OCI-LY1 (cell line): Measurements from ENCODE around the gene PDK2.

ENCODE experiments used
- H2AFZ ChIP-seq: fragments of 200-600 bp; sonication (generic), shearing (Covaris generic); 2 replicates; pipeline ENCODE4 v1.6.0; 2014; ENCODE audit warnings: antibody characterized with exemption, mild to moderate bottlenecking, low read length
- H3F3A ChIP-seq: fragments of 200-600 bp; sonication (generic), shearing (Covaris generic); 2 replicates; pipeline ENCODE4 v1.6.0; 2014; ENCODE audit warnings: mild to moderate bottlenecking, antibody characterized with exemption, low read length, moderate library complexity; ENCODE audit not compliant: insufficient read depth
- H3K27ac ChIP-seq: fragments of 200-600 bp; sonication (generic); 2 replicates; pipeline ENCODE4 v1.5.1; 2014; ENCODE audit warnings: low read length, mixed run types, mild to moderate bottlenecking, low read depth; ENCODE audit not compliant: poor library complexity, severe bottlenecking
- H3K27me3 ChIP-seq: fragments of 200-600 bp; sonication (generic); 2 replicates; pipeline ENCODE4 v1.6.0; 2014; ENCODE audit warnings: antibody characterized with exemption, mild to moderate bottlenecking, low read length, moderate library complexity; ENCODE audit not compliant: insufficient read depth
- H3K36me3 ChIP-seq: fragments of 200-600 bp; sonication (generic); 2 replicates; pipeline ENCODE4 v1.6.1; 2014; ENCODE audit warnings: mild to moderate bottlenecking, antibody characterized with exemption, low read length, moderate library complexity, mixed read lengths; ENCODE audit not compliant: insufficient read depth
- H3K4me1 ChIP-seq: fragments of 200-600 bp; sonication (generic); 2 replicates; pipeline ENCODE4 v1.5.1; 2014; ENCODE audit warnings: mild to moderate bottlenecking, low read length, moderate library complexity; ENCODE audit not compliant: insufficient read depth, severe bottlenecking
- H3K4me2 ChIP-seq: fragments of 200-600 bp; sonication (generic), shearing (Covaris generic); 2 replicates; pipeline ENCODE4 v1.6.1; 2014; ENCODE audit warnings: low read length
- H3K4me3 ChIP-seq: fragments of 200-600 bp; sonication (generic); 2 replicates; pipeline ENCODE4 v1.5.1; 2014; ENCODE audit warnings: low read length, low read depth, mild to moderate bottlenecking, mixed read lengths; ENCODE audit not compliant: poor library complexity, severe bottlenecking
- H3K79me2 ChIP-seq: fragments of 200-600 bp; shearing (Covaris generic); 2 replicates; pipeline ENCODE4 v1.6.1; 2016; ENCODE audit warnings: mixed run types, low read length, mixed read lengths; ENCODE audit not compliant: insufficient read depth
- H3K9ac ChIP-seq: fragments of 200-600 bp; sonication (generic), shearing (Covaris generic); 2 replicates; pipeline ENCODE4 v1.6.1; 2014; ENCODE audit warnings: mild to moderate bottlenecking, low read length, mixed read lengths
- H3K9me2 ChIP-seq: fragments of 200-600 bp; sonication (generic), shearing (Covaris generic); 2 replicates; pipeline ENCODE4 v1.6.1; 2014; ENCODE audit warnings: low read depth, mild to moderate bottlenecking, low read length, mixed read lengths
- H3K9me3 ChIP-seq: fragments of 200-600 bp; shearing (Covaris generic); 2 replicates; pipeline ENCODE4 v1.6.1; 2014; ENCODE audit warnings: low read length, mixed read lengths
- H4K20me1 ChIP-seq: fragments of 200-600 bp; sonication (generic), shearing (Covaris generic); 2 replicates; pipeline ENCODE4 v1.6.0; 2016; ENCODE audit warnings: mild to moderate bottlenecking, low read length; ENCODE audit not compliant: insufficient read depth
- CTCF ChIP-seq: fragments of 200-600 bp; sonication (generic), shearing (Covaris generic); IDR thresholded peaks from 2 replicates; pipeline ENCODE4 v1.5.1; 2017; ENCODE audit warnings: mild to moderate bottlenecking, antibody characterized with exemption, low read length, moderate library complexity, mixed read lengths
- EZH2 ChIP-seq: fragments of 200-600 bp; sonication (generic), shearing (Covaris generic); IDR thresholded peaks from 2 replicates; pipeline ENCODE4 v1.8.0; 2017; ENCODE audit warnings: borderline replicate concordance, mixed run types, mild to moderate bottlenecking, antibody characterized with exemption, low read length, moderate library complexity, mixed read lengths

PDK2 gene

GRCh38 chr17:50098583-50098982, 3.4 kb downstream of the PDK2 start:
- no peak for TF ChIP-seq EZH2
- TF ChIP-seq CTCF, result no peak
- Histone ChIP-seq H3K9me3 (no peaks in the 10 kb centered on the region), H3K9ac (no peak overlapping the region), H4K20me1 (no peaks in the 10 kb centered on the region), H3K36me3 (no peaks in the 10 kb centered on the region), H3K4me1 (peaks cover 15% of the 10 kb centered on the region), H3K4me2 (no peak overlapping the region), H3K27ac (no peak overlapping the region), H3K79me2 (no peaks in the 10 kb centered on the region), H3K27me3 (no peaks in the 10 kb centered on the region), H3K4me3 (no peak overlapping the region), H3F3A (no peaks in the 10 kb centered on the region), H2AFZ (no peak overlapping the region), H3K9me2 (no peaks in the 10 kb centered on the region)

- Histone ChIP-seq H3K4me3 (no peak overlapping the region), H3K9me2 (no peaks in the 10 kb centered on the region), H3F3A (no peaks in the 10 kb centered on the region), H4K20me1 (no peaks in the 10 kb centered on the region), H3K27ac (no peak overlapping the region), H3K36me3 (no peaks in the 10 kb centered on the region), H3K79me2 (no peaks in the 10 kb centered on the region), H2AFZ (no peak overlapping the region), H3K9ac (no peak overlapping the region), H3K9me3 (no peaks in the 10 kb centered on the region), H3K27me3 (no peaks in the 10 kb centered on the region), H3K4me1 (peaks cover 15% of the 10 kb centered on the region), H3K4me2 (no peak overlapping the region)
- TF ChIP-seq CTCF (no peak), EZH2 (no peak)
These were observed 3.9 kb downstream of the PDK2 start for GRCh38 chr17:50099003-50099402.

GRCh38 chr17:50100480-50100883, 5.3 kb downstream of the PDK2 start:
- H3K79me2 ChIP-seq, result no peaks in the 10 kb centered on the region
- no peak overlapping the region for H3K4me3 ChIP-seq
- H3K27me3 ChIP-seq, result no peaks in the 10 kb centered on the region
- no peaks in the 10 kb centered on the region for H3F3A ChIP-seq
- H3K9me2 ChIP-seq, result no peaks in the 10 kb centered on the region
- H3K36me3 ChIP-seq, result no peaks in the 10 kb centered on the region
- no peaks in the 10 kb centered on the region for H3K9me3 ChIP-seq
- no peaks in the 10 kb centered on the region for H4K20me1 ChIP-seq
- no peak overlapping the region for H2AFZ ChIP-seq
- no peak overlapping the region for H3K9ac ChIP-seq
- peaks cover 8% of the 10 kb centered on the region for H3K4me1 ChIP-seq
- H3K27ac ChIP-seq, result no peak overlapping the region
- no peak for TF ChIP-seq CTCF
- TF ChIP-seq EZH2, result no peak
- H3K4me2 ChIP-seq, result no peak overlapping the region
